HG02623 (cell line): ENCODE results near the gene A1CF.
"Not testable (repeated sequence)": the region's sequence is repeated elsewhere in the genome, so short reads cannot be mapped to it uniquely, and the experiment has no call there.

Source experiments
- ATAC-seq: cut with Tn5 transposase; IDR thresholded peaks from one replicate; pipeline ENCODE4 v1.9.1; 2021; ENCODE audit warnings: moderate library complexity; ENCODE audit not compliant: unreplicated experiment

The A1CF gene

GRCh38 chr10:50885097-50885859 lies at the start of gene A1CF:
A1CF (minus strand) TSS chr10:50885627; CDS start chr10:50859940, 25,687 bp downstream.
- no peak for ATAC-seq

GRCh38 chr10:50931948-50932431 lies 46.6 kb upstream of the A1CF start:
- ATAC-seq: no peak

- ATAC-seq: peak; percentile 52
These were observed 44.2 kb upstream of the A1CF start for GRCh38 chr10:50929670-50930069.

DNA sequence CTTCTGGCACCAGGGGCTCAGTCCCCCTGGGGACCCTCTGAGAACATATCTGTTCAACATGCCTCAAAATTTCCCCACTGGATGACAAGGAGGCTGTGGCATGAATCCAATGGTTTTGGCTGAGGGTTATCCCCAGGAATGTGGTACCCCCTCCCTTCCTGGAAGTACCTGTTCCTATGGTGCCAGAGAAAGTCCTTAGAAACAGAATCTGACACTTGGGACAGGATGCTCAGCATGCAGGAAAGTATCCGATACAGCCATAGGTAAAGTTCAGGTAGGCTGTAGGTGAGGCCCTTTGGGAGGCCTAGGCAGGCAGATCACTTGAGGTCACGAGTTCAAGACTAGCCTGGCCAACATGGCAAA lies 42.7 kb upstream of the A1CF start:
- ATAC-seq: no peak

- ATAC-seq: no peak
These were observed 42.2 kb upstream of the A1CF start for GRCh38 chr10:50927522-50928189.

GRCh38 chr10:50923471-50923870 lies 38.0 kb upstream of the A1CF start:
- not testable (repeated sequence) for ATAC-seq

- ATAC-seq: no peak
These were observed 33.6 kb upstream of the A1CF start for GRCh38 chr10:50919010-50919409.

GRCh38 chr10:50918529-50918928 lies 33.1 kb upstream of the A1CF start:
- no peak for ATAC-seq

DNA sequence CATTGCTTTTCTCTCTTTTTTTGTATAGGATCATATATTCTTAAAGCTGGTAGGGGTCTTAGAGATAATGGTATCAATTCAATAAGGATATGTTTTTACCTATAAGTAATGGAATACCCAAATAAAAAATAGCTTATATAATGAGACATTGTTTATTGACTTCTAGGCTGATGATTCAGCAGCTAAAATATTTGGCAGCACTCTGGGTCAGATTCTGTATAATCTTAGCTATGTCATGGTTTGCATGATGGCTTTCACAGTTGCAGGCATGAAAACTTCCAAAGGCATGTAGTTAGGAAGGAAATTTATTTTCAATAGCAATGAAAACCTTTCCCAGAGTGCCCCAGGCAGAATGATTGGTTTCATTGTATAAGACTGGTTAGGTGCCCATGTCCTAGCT lies 32.1 kb upstream of the A1CF start:
- no peak for ATAC-seq

DNA sequence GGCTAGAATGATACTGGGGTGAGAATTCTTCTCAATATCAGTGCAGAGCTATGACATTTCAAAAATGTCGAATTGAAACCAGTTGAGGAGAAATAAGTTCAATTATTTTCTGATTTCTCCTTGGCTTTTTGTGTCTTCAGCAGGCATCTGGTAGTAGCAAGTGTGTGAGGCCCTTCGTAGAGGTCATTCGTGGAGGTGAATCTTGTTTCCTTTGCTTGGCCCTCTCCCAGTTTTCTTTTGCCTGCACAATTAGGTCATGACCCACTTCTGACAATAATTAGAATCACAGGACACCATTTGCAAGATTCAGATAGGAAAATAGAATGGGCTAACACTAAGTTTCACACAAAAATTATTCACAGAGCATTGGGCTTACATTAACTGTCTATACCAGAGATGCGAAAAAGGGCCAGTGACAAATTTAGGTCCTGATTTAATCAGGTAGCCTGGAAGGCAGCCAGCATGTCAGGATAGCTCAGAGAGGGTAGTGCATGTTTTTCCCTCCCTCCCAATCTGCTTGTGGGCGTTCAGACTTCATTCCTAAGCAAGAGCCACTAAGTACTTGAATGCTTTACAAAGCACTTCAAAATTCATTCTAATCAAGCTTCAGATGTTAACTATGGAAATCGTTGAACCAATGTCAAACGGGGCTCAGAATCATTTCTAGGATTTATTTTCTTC lies 24.0 kb upstream of the A1CF start:
- ATAC-seq: no peak

DNA sequence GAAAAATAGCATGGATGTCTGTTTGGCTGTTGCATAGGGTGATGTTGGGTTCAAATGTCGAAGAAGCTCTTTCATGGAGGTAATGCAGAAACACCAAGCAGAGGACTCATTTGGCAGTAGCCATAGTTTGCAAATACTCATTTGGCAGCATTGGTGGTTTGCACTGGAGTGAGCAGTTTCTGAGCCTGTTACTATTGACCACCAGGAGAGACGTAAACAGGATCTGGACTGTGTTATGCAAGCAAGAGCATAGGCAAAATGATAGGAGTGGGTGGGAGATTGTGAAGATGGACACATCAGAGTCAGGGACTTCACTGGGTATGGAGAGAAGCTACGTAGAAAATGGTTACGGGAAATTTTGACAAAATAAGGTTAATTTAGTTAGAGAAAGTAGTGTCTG lies 22.9 kb upstream of the A1CF start:
- ATAC-seq: no peak

DNA sequence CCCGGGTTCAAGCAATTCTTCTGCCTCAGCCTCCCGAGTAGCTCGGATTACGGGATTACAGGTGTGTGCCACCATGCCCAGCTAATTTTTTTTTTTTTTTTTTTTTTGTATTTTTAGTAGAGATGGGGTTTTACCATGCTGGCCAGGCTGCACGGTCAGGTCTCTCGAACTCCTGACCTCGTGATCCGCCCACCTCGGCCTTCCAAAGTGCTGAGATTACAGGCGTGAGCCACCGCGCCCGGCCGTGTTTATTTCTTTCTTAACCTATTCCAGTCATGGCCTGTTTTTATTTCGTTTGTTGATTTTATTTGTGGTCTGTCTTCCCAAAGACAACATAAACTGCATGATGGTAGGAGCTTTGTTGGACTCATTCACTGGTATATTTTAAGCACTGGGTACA lies 20.4 kb upstream of the A1CF start:
- not testable (repeated sequence) for ATAC-seq

DNA sequence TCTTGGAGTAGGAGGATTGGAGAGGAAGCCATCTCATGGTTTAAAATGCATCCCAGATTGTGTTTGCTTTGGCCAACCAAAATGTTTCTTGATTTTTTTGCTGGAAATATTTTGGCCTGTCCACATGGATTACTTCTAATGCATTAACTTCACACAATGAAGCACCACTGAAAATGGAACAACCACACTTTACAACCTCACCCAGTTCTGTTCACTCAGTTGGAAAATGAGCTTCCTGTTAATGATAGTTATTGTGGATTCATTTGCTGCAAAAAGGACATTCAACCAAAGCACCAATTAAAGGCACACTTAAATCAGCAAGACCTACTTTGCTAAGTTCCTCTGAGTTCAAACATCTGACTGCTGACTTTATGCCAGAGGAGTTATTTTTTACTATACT lies 11.3 kb upstream of the A1CF start:
- no peak for ATAC-seq

- no peak for ATAC-seq
These were observed 8.9 kb upstream of the A1CF start for GRCh38 chr10:50894312-50894711.

DNA sequence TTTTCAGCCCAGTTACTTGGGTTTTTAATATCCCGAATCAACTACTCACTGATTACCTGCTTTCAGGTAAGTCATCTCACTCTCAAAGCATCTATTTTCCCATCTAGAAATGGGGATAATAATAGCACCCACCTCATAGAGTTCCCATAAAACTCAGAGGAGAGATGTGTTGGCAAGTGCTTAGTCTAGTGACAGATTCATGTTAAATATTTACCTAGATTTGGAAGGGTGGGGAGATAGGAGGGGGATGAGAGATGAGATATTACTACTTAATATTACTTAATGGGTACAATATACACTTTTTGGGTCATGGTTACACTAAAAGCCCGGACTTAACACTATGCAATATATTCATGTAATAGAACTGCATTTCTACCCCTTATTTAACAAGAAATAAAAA lies 7.0 kb upstream of the A1CF start:
- no peak for ATAC-seq

DNA sequence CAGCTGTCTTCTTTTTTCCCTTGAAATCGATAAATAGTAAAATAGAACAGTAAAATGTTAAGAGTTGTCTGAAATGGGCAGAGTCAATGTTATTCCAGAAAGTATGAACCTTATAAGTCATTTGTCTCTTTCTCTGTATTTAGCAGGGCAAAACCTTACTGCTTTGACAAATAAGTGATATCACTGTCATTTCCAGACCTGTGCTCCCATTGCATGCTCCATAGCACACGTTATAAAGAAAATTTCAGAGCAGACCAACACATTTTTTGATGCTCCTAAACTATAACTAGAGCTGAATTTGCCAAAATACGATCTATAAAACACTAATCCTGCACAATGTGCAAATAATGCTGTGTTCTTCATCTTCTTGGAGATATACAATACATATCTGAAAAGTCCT lies 1.1 kb downstream of the A1CF start:
- no peak for ATAC-seq

DNA sequence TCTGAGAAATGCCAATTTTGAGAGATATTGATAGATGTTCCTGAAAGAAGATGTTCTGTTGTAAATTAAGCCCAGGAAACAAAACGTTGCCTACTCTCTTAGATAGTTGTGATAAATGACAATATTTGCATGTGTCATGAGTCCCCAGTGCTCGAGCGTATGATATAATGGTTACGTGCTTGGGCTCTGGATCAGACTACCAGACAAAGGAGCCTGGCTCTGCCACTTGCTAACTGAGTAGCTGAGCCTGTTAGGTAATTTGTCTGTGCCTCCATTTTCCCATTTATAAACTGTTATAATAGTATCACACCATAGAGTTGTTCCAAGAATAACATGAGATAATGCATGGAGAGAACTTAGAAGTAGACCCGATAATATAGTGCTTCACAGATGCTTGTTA lies 1.8 kb downstream of the A1CF start:
- ATAC-seq: no peak

DNA sequence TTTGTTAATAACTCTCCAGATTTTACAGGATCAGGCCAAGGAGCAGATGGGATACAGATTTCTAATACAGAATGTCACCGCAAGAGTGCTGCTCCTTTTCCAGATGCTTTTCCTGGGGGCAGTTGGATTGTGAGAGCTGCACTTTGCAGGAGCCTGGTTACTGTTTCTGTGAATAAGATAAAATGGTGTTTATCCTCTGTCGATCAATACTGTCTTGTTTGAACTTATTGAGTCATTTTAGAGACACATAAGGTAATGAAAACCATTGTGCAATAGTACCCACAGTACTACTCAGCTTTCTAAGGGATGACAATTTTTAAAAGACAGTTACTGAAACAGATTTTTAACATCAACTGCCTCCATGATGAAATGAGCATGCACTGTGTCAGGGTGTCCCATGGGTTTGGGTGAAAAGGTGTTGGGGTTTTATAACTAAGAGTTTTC lies 2.9 kb downstream of the A1CF start:
- no peak for ATAC-seq

DNA sequence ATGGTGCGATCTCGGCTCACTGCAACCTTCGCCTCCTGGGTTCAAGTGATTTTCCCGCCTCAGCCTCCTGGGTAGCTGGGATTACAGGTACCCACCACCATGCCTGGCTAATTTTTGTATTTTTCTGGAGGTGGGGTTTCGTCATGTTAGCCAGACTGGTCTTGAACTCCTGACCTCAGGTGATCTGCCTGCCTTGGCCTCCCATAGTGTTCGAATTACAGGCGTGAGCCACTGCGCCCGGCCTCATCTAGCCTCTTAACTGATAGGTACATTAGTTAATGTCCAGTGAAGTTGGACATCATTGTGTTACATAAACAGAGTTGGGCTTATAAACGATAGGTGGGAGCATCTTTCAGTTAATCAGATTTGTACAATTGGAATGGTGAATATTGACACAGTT lies 4.4 kb downstream of the A1CF start:
- not testable (repeated sequence) for ATAC-seq

- ATAC-seq: no peak
These were observed 9.0 kb downstream of the A1CF start for GRCh38 chr10:50876429-50876828.

DNA sequence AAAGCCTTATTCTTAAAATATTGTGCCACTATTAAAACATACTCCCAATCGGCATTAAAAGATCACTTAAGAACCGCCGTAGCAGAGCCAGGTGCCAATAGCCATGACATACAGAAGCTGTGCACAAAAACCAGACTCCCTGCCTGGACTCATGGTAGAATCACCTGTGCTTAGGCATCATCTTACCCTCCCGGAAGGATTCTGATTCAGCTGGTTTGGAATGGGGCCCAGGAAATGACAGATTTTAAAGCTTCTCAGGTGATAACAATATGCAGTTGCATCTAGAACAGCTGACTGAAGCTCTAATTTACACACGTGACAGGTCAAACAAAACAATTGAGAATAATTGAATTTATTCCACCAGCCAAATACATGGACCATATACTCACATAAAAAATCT lies 10.7 kb downstream of the A1CF start:
- ATAC-seq: no peak

DNA sequence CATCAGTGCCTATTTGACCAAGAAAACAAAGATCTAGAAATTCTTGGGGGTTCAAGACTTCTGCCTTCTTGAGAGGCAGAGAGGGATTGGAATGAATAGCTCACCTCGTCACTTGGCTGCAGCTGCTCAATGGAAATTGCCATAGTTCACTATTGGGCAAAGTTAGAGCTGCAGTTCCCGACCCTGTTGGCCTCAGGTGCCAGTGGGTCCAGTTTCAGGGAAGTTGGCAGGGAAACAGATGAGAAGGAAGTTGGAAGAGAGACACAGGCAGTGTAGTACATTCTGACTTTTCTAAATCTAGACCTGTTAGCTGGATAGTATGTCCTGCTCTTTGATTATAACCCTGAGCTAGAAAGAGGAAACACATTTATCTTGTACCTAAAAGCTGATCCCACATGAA lies 19.1 kb downstream of the A1CF start:
- ATAC-seq: no peak
